Measurements from ENCODE around the gene PTGIS. TPM values are rescaled to one million over a fixed set of nuclear protein-coding genes. Genes with fewer than 3 reads are reported as not detected.
"Not testable (repeated sequence)": the region's sequence is repeated elsewhere in the genome, so short reads cannot be mapped to it uniquely, and the experiment has no call there.

Gene PTGIS
- total RNA-seq = 0.76 TPM
- polyA plus RNA-seq = 3.3 TPM
- long read RNA-seq, donor 1 = 0 reads
- long read RNA-seq, donor 2 = 0 reads
- long read RNA-seq, donor 3 = 0 reads
- long read RNA-seq, donor 4 = 0 reads
- long read RNA-seq, donor 5 = 0 reads
- long read RNA-seq, donor 6, full-length matches to known transcripts = 1 of 1 reads
- long read RNA-seq, donor 6, partial matches to known transcripts = 0 of 1 reads
- long read RNA-seq, donor 6, other reads (novel, unspliced or antisense) = 0 of 1 reads
- long read RNA-seq, donor 7 = 0 reads
- long read RNA-seq, donor 8, full-length matches to known transcripts = 1 of 1 reads
- long read RNA-seq, donor 8, partial matches to known transcripts = 0 of 1 reads
- long read RNA-seq, donor 8, other reads (novel, unspliced or antisense) = 0 of 1 reads
- long read RNA-seq, donor 9 = 0 reads
- long read RNA-seq, donor 10 = 0 reads

GRCh38 chr20:49567421-49568277, at the start of gene PTGIS:
Gene PTGIS, minus strand, starts transcription at chr20:49568137. Its CDS starts 21 bp downstream, at chr20:49568116.
- Histone ChIP-seq H3K27me3 (ENCODE audit: control insufficient read depth in 2 of 2, insufficient read depth in 1 of 2, low read length in 1 of 2) (peaks cover 26 to 72% of the 10 kb centered on the region in 2 donors), H3K36me3 (ENCODE audit: control insufficient read depth in 2 of 2, insufficient read depth in 2 of 2, low read length in 1 of 2) (no peaks in the 10 kb centered on the region), H3K9me3 (ENCODE audit: control insufficient read depth in 2 of 2, insufficient read depth in 1 of 2, low read length in 1 of 2) (no peaks in the 10 kb centered on the region), H3K4me1 (ENCODE audit: control insufficient read depth in 2 of 2, insufficient read depth in 2 of 2, low read length in 2 of 2) (no peaks in the 10 kb centered on the region), H3K4me3 (ENCODE audit: low read length in 2 of 2) (peak within 1 kb of the TSS; percentile 1 to 3), H3K27ac (ENCODE audit: low read depth in 1 of 2, low read length in 1 of 2) (no peak within 1 kb of the TSS)
- DNase-seq (ENCODE audit: low read depth in 6 of 9, low spot score in 9 of 9) = no peak
- 16% methylated on average over 70 of the region's 70 CpGs for WGBS

DNA sequence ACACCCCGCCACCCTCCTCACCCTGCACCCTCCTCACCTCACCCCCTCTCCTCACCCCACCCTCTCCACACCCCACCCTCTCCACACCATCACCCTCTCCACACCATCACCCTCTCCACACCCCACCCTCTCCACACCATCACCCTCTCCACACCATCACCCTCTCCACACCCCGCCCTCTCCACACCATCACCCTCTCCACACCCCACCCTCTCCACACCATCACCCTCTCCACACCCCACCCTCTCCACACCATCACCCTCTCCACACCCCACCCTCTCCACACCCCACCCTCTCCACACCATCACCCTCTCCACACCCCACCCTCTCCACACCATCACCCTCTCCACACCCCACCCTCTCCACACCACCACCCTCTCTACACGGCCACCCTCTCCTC, 49.5 kb upstream of the PTGIS start:
- not testable (repeated sequence) for H3K4me3 ChIP-seq (ENCODE audit: low read length in 2 of 2); H3K27ac ChIP-seq (ENCODE audit: low read depth in 1 of 2, low read length in 1 of 2); H3K4me1 ChIP-seq (ENCODE audit: control insufficient read depth in 2 of 2, insufficient read depth in 2 of 2, low read length in 2 of 2); DNase-seq (ENCODE audit: low read depth in 6 of 9, low spot score in 9 of 9); H3K27me3 ChIP-seq (ENCODE audit: control insufficient read depth in 2 of 2, insufficient read depth in 1 of 2, low read length in 1 of 2); H3K36me3 ChIP-seq (ENCODE audit: control insufficient read depth in 2 of 2, insufficient read depth in 2 of 2, low read length in 1 of 2); H3K9me3 ChIP-seq (ENCODE audit: control insufficient read depth in 2 of 2, insufficient read depth in 1 of 2, low read length in 1 of 2)
- WGBS = 75% methylated on average over 3 of the region's 3 CpGs

DNA sequence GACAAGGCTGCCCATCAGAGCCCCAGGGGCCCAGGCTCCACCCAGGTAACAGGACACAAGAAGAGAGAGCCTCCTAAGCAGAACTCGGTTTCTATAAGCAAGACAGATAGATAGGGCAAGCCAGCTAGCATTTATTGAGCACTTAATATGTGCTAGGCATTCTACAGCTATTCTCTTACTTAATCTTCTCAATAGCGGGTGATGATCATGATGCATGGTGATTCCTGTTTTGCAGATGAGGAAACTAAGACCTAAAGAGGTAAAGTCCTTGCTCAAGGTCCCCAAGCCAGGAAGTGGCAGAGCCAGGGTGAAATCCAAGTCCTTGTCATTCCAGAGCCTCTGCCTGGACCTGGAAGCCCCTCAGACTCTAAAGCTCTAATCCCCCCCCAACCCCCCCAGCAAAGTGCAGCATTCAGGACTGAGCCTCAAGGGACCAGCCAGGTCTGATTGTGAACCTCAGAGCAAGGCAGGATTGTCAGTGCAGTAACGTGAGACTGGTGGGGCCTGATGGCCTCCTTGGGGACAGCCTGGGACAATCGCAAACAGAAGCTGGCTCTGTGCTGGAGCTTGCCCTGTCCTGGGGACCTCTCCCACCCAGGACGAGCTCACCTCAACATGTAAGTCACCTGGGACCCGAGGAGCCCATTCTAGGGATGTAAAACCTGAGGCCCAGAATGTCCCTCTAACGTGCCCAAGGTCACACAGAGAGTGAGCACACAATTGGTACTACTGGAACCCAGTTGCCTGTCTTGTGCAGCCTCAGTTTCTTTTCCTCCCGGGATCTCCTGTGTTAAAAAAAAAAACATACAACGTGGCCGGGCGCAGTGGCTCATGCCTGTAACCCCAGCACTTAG, 48.4 kb upstream of the PTGIS start:
- H3K36me3 ChIP-seq (ENCODE audit: control insufficient read depth in 2 of 2, insufficient read depth in 2 of 2, low read length in 1 of 2) = no peaks in the 10 kb centered on the region
- H3K27ac ChIP-seq (ENCODE audit: low read depth in 1 of 2, low read length in 1 of 2) = no peak overlapping the region
- WGBS = 91% methylated on average over 11 of the region's 11 CpGs
- no peak for DNase-seq (ENCODE audit: low read depth in 6 of 9, low spot score in 9 of 9)
- H3K4me3 ChIP-seq (ENCODE audit: low read length in 2 of 2) = no peak overlapping the region
- no peaks in the 10 kb centered on the region for H3K9me3 ChIP-seq (ENCODE audit: control insufficient read depth in 2 of 2, insufficient read depth in 1 of 2, low read length in 1 of 2)
- no peaks in the 10 kb centered on the region for H3K27me3 ChIP-seq (ENCODE audit: control insufficient read depth in 2 of 2, insufficient read depth in 1 of 2, low read length in 1 of 2)
- H3K4me1 ChIP-seq (ENCODE audit: control insufficient read depth in 2 of 2, insufficient read depth in 2 of 2, low read length in 2 of 2) = no peaks in the 10 kb centered on the region

DNA sequence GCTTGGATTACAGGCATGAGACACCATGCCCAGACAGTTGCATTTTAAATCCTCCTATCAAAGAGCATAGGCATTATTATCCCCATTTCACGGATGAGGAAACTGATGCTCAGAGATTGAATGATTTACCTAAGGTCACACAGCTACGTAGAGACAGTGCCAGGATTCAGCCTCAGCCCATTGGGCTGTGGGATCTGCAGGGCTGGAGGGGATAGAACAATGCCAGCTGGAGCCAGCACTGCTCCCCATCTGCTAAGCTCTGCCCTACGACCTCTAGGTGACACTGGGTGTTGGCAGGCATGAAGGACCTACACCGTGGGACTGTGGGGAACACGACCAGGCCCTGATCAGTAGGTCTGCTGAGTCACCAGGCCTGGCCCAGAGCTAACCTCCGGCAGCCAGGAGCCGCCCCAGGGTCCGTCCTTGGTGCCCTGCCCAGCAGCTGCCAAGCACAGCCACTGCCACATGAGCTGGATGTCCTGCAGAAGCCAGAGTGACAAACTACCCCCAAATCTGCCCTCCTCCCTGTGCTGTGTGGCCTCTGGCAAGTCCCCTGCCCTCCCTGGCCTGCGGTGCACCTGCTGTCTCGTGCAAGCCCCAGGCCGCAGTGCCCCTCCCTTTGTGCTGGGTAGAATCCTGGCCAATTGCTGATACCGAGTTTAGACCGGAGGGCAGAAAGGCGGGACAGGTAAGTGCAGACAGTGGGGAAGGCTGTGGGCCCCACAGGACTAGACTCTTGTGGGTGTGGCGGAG, 47.6 kb upstream of the PTGIS start:
- 86% methylated on average over 15 of the region's 15 CpGs for WGBS
- no peak for DNase-seq (ENCODE audit: low read depth in 6 of 9, low spot score in 9 of 9)
- no peaks in the 10 kb centered on the region for H3K36me3 ChIP-seq (ENCODE audit: control insufficient read depth in 2 of 2, insufficient read depth in 2 of 2, low read length in 1 of 2)
- peaks cover 0 to 7% of the 10 kb centered on the region in 2 donors for H3K27me3 ChIP-seq (ENCODE audit: control insufficient read depth in 2 of 2, insufficient read depth in 1 of 2, low read length in 1 of 2)
- no peaks in the 10 kb centered on the region for H3K9me3 ChIP-seq (ENCODE audit: control insufficient read depth in 2 of 2, insufficient read depth in 1 of 2, low read length in 1 of 2)
- no peak overlapping the region for H3K4me3 ChIP-seq (ENCODE audit: low read length in 2 of 2)
- H3K4me1 ChIP-seq (ENCODE audit: control insufficient read depth in 2 of 2, insufficient read depth in 2 of 2, low read length in 2 of 2) = peaks cover 0 to 7% of the 10 kb centered on the region in 2 donors
- H3K27ac ChIP-seq (ENCODE audit: low read depth in 1 of 2, low read length in 1 of 2) = no peak overlapping the region

DNA sequence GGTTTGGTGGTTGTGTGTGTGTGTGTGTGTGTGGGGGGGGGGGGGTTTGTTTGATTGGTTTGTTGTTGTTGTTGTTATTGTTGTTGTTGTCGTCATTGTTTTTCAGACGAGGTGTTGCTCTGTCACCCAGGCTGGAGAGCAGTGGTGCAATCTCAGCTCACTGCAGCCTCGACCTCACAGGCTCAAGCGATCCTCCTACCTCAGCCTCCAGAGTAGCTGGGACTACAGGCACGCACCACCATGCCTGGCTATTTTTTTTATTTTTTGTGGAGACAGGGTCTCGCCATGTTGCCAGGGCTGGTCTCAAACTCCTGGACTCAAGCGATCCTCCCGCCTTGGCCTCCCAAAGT, 47.1 kb upstream of the PTGIS start:
- H3K9me3 ChIP-seq (ENCODE audit: control insufficient read depth in 2 of 2, insufficient read depth in 1 of 2, low read length in 1 of 2); H3K27me3 ChIP-seq (ENCODE audit: control insufficient read depth in 2 of 2, insufficient read depth in 1 of 2, low read length in 1 of 2); DNase-seq (ENCODE audit: low read depth in 6 of 9, low spot score in 9 of 9); H3K36me3 ChIP-seq (ENCODE audit: control insufficient read depth in 2 of 2, insufficient read depth in 2 of 2, low read length in 1 of 2); H3K4me3 ChIP-seq (ENCODE audit: low read length in 2 of 2); H3K27ac ChIP-seq (ENCODE audit: low read depth in 1 of 2, low read length in 1 of 2); H3K4me1 ChIP-seq (ENCODE audit: control insufficient read depth in 2 of 2, insufficient read depth in 2 of 2, low read length in 2 of 2): not testable (repeated sequence)
- 96% methylated on average over 8 of the region's 8 CpGs for WGBS

- no peak overlapping the region for H3K27ac ChIP-seq (ENCODE audit: low read depth in 1 of 2, low read length in 1 of 2)
- no peak for DNase-seq (ENCODE audit: low read depth in 6 of 9, low spot score in 9 of 9)
- WGBS = 89% methylated on average over 13 of the region's 13 CpGs
These were observed 46.6 kb upstream of the PTGIS start for GRCh38 chr20:49614338-49615050.

GRCh38 chr20:49612127-49612738, 44.3 kb upstream of the PTGIS start:
- no peaks in the 10 kb centered on the region for H3K9me3 ChIP-seq (ENCODE audit: control insufficient read depth in 2 of 2, insufficient read depth in 1 of 2, low read length in 1 of 2)

More at GRCh38 chr20:49614338-49615050, 46.6 kb upstream of the PTGIS start:
- Histone ChIP-seq H3K4me3 (ENCODE audit: low read length in 2 of 2) (no peak overlapping the region), H3K27me3 (ENCODE audit: control insufficient read depth in 2 of 2, insufficient read depth in 1 of 2, low read length in 1 of 2) (peaks cover 0 to 9% of the 10 kb centered on the region in 2 donors), H3K36me3 (ENCODE audit: control insufficient read depth in 2 of 2, insufficient read depth in 2 of 2, low read length in 1 of 2) (no peaks in the 10 kb centered on the region), H3K4me1 (ENCODE audit: control insufficient read depth in 2 of 2, insufficient read depth in 2 of 2, low read length in 2 of 2) (peaks cover 0 to 7% of the 10 kb centered on the region in 2 donors), H3K9me3 (ENCODE audit: control insufficient read depth in 2 of 2, insufficient read depth in 1 of 2, low read length in 1 of 2) (no peaks in the 10 kb centered on the region)

More at GRCh38 chr20:49612127-49612738, 44.3 kb upstream of the PTGIS start:
- 96% methylated on average over 6 of the region's 6 CpGs for WGBS
- Histone ChIP-seq H3K27ac (ENCODE audit: low read depth in 1 of 2, low read length in 1 of 2) (no peak overlapping the region), H3K27me3 (ENCODE audit: control insufficient read depth in 2 of 2, insufficient read depth in 1 of 2, low read length in 1 of 2) (peaks cover 5 to 19% of the 10 kb centered on the region in 2 donors), H3K4me1 (ENCODE audit: control insufficient read depth in 2 of 2, insufficient read depth in 2 of 2, low read length in 2 of 2) (peaks cover 0 to 11% of the 10 kb centered on the region in 2 donors), H3K4me3 (ENCODE audit: low read length in 2 of 2) (no peak overlapping the region), H3K36me3 (ENCODE audit: control insufficient read depth in 2 of 2, insufficient read depth in 2 of 2, low read length in 1 of 2) (no peaks in the 10 kb centered on the region)
- no peak for DNase-seq (ENCODE audit: low read depth in 6 of 9, low spot score in 9 of 9)
